ENCODE measurements around the gene TMTC4. TPM values are rescaled to one million over a fixed set of nuclear protein-coding genes. Genes with fewer than 3 reads are reported as not detected.

TMTC4 gene
- total RNA-seq, 2 experiments from 2014 or later, result 15.7 to 19.8 TPM

DNA sequence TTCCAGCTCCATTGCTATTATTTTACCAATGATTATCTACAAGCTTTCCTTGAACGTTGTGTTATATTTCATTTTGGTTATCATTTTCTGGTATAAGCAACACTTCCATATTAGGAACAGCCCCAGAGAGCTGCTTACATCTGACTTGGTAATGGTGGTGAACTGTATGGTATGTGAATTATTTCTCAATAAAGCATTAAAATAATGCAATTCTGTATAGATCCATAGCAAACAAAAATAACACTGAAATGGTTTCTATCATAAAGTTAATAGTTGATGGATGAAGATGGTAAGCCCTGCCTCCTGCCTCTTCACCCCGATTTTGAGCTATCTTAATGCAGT is 113.5 kb downstream of the TMTC4 start:
- H3K9me3 ChIP-seq (ENCODE audit: low read length), result no peaks in the 10 kb centered on the region
- TF ChIP-seq, protein P1, sequence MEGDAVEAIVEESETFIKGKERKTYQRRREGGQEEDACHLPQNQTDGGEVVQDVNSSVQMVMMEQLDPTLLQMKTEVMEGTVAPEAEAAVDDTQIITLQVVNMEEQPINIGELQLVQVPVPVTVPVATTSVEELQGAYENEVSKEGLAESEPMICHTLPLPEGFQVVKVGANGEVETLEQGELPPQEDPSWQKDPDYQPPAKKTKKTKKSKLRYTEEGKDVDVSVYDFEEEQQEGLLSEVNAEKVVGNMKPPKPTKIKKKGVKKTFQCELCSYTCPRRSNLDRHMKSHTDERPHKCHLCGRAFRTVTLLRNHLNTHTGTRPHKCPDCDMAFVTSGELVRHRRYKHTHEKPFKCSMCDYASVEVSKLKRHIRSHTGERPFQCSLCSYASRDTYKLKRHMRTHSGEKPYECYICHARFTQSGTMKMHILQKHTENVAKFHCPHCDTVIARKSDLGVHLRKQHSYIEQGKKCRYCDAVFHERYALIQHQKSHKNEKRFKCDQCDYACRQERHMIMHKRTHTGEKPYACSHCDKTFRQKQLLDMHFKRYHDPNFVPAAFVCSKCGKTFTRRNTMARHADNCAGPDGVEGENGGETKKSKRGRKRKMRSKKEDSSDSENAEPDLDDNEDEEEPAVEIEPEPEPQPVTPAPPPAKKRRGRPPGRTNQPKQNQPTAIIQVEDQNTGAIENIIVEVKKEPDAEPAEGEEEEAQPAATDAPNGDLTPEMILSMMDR (conservative IDR thresholded peaks at IDR 0.05; ENCODE audit: low read length), result no peak
- TF ChIP-seq EZH2phosphoT487 (IDR thresholded peaks at IDR 0.05; ENCODE audit: borderline replicate concordance, low read depth, low read length), result no peak
- CTCF ChIA-PET (ENCODE audit: unreplicated experiment), result no interaction called here

DNA sequence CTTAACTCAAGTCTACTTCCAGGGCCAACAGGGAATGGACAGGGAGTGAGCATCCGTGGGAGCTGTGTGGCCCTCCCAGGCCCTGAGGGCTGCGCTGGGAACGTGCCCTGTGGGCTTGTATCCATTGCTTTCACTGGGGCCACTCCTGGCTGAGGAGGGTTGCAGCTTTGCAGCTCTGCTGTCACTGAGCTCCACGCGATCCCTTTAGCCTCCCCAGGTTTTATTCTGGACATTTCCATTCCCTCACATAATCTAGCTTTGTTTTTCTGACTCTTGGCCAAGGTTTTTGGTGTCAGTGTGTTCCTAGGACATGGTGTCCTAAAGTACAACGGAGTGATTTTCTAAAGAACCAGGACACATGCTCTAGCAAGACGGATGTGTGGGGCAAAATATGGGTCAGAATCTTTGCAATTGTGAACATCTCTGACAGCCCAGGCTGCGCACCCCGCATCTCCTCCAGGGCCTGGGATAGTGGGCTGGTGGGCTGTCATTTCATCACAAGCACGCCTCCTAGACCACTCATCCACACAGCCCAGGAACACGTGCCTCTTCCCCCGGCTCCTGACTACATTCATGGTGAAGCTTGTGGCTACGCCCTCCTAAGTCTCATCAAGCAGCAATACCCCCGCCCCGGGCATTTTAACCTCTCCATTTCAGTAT is 114.0 kb downstream of the TMTC4 start:
- Histone ChIP-seq H3K79me2 (ENCODE audit: insufficient read depth, low read depth, low read length) (no peaks in the 10 kb centered on the region), H2AFZ (ENCODE audit: low read length) (no peak overlapping the region), H3K9me3 (ENCODE audit: low read length) (no peaks in the 10 kb centered on the region), H4K20me1 (ENCODE audit: insufficient read depth, low read length) (no peaks in the 10 kb centered on the region), H3K9me2 (ENCODE audit: insufficient read depth, low read length) (no peaks in the 10 kb centered on the region), H3K4me3 (ENCODE audit: low read depth, low read length, poor library complexity, severe bottlenecking) (no peak overlapping the region), H3K4me2 (ENCODE audit: low read length) (no peak overlapping the region), H3K4me1 (ENCODE audit: insufficient read depth, low read length, poor library complexity, severe bottlenecking) (no peaks in the 10 kb centered on the region), H3K27ac (ENCODE audit: low read depth, low read length, poor library complexity, severe bottlenecking) (no peak overlapping the region), H3K36me3 (ENCODE audit: insufficient read depth, low read length) (no peaks in the 10 kb centered on the region)
- BruUV-seq (replicated peaks), result no TSS peak
- TF ChIP-seq, protein P1 (conservative IDR thresholded peaks at IDR 0.05; ENCODE audit: low read length), result no peak
- no peak for TF ChIP-seq EZH2phosphoT487 (IDR thresholded peaks at IDR 0.05; ENCODE audit: borderline replicate concordance, low read depth, low read length)
- POLR2A ChIA-PET, result no interaction called here
- CTCF ChIA-PET (ENCODE audit: unreplicated experiment), result no interaction called here
- DNase-seq (ENCODE audit: low spot score), result no peak
- intact Hi-C loops (cut with micrococcal nuclease; ENCODE audit: unreplicated experiment), result no loop called here

More for the DNA sequence above, 113.5 kb downstream of the TMTC4 start:
- H3K79me2 ChIP-seq (ENCODE audit: insufficient read depth, low read depth, low read length), result no peaks in the 10 kb centered on the region
- no peak for DNase-seq (ENCODE audit: low spot score)
- POLR2A ChIA-PET, result no interaction called here
- H4K20me1 ChIP-seq (ENCODE audit: insufficient read depth, low read length), result no peaks in the 10 kb centered on the region
- no peaks in the 10 kb centered on the region for H3K36me3 ChIP-seq (ENCODE audit: insufficient read depth, low read length)
- H3K4me3 ChIP-seq (ENCODE audit: low read depth, low read length, poor library complexity, severe bottlenecking), result no peak overlapping the region
- H3K27ac ChIP-seq (ENCODE audit: low read depth, low read length, poor library complexity, severe bottlenecking), result no peak overlapping the region
- no TSS peak for BruUV-seq (replicated peaks)
- intact Hi-C loops (cut with micrococcal nuclease; ENCODE audit: unreplicated experiment), result no loop called here
- no peak overlapping the region for H2AFZ ChIP-seq (ENCODE audit: low read length)
- no peaks in the 10 kb centered on the region for H3K4me1 ChIP-seq (ENCODE audit: insufficient read depth, low read length, poor library complexity, severe bottlenecking)
- no peak overlapping the region for H3K4me2 ChIP-seq (ENCODE audit: low read length)
- no peaks in the 10 kb centered on the region for H3K9me2 ChIP-seq (ENCODE audit: insufficient read depth, low read length)

DNA sequence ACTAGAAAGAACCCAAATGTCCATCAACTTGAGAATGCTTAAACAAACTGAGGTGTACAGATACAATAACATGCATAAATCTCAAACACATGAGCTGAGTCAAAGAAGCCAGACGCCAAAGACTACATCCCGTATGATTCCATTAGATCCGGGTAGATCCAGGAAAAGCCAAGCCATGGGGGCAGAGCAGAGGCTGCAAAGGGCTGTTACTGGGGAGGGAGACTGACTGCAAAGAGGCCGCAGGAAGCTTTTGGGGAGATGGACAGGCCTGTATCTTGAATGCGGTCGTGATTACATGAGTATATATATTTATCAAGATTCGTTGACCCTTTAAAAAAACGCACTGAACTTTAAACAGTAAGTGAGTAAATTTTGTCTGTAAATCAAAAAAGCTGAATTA is 114.7 kb downstream of the TMTC4 start:
- POLR2A ChIA-PET, result no interaction called here
- TF ChIP-seq, protein P1 (conservative IDR thresholded peaks at IDR 0.05; ENCODE audit: low read length), result no peak
- no peak for TF ChIP-seq EZH2phosphoT487 (IDR thresholded peaks at IDR 0.05; ENCODE audit: borderline replicate concordance, low read depth, low read length)

More for the DNA sequence above, 114.7 kb downstream of the TMTC4 start:
- DNase-seq (ENCODE audit: low spot score), result no peak
- no peak overlapping the region for H3K27ac ChIP-seq (ENCODE audit: low read depth, low read length, poor library complexity, severe bottlenecking)
- no peak overlapping the region for H2AFZ ChIP-seq (ENCODE audit: low read length)
- H3K79me2 ChIP-seq (ENCODE audit: insufficient read depth, low read depth, low read length), result no peaks in the 10 kb centered on the region
- H3K4me1 ChIP-seq (ENCODE audit: insufficient read depth, low read length, poor library complexity, severe bottlenecking), result no peaks in the 10 kb centered on the region
- no peak overlapping the region for H3K4me2 ChIP-seq (ENCODE audit: low read length)
- H3K36me3 ChIP-seq (ENCODE audit: insufficient read depth, low read length), result no peaks in the 10 kb centered on the region
- no peaks in the 10 kb centered on the region for H4K20me1 ChIP-seq (ENCODE audit: insufficient read depth, low read length)
- H3K9me2 ChIP-seq (ENCODE audit: insufficient read depth, low read length), result no peaks in the 10 kb centered on the region
- H3K9me3 ChIP-seq (ENCODE audit: low read length), result no peaks in the 10 kb centered on the region
- intact Hi-C loops (cut with micrococcal nuclease; ENCODE audit: unreplicated experiment), result no loop called here
- no TSS peak for BruUV-seq (replicated peaks)
- no peak overlapping the region for H3K4me3 ChIP-seq (ENCODE audit: low read depth, low read length, poor library complexity, severe bottlenecking)
- CTCF ChIA-PET (ENCODE audit: unreplicated experiment), result no interaction called here
